GM19035 (cell line): Measurements from ENCODE around the gene ZC3H12C.

Source experiments
- ATAC-seq: cut with Tn5 transposase; IDR thresholded peaks from one replicate; pipeline ENCODE4 v1.9.1; 2021; ENCODE audit not compliant: unreplicated experiment

The ZC3H12C gene

DNA sequence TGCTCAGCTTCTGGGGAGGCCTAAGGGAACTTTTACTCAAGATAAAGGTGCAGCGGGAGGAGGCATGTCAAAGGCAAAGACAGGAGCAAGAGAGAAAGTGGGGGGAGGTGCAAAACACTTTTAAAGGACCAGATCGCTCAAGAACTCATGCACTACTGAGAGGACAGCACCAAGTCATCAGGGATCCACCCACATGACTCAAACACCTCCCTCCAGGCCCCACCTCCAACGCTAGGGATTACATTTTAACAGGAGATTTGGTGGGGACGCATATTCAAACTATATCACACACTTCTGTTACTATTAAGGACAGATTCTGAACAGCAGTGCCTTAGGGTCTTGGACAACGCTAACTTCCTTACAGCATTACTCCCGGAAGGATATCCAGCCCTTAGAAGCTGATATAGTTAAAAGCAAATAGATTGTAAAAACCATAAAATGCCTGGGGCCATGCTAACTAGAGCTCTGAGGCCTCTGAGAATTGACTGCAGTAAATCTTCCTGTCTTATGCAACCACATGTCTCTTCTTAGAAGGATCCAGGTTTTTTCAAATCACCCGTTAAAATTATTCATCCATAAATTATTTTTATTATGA is 16.7 kb upstream of the ZC3H12C start:
- ATAC-seq, result no peak

DNA sequence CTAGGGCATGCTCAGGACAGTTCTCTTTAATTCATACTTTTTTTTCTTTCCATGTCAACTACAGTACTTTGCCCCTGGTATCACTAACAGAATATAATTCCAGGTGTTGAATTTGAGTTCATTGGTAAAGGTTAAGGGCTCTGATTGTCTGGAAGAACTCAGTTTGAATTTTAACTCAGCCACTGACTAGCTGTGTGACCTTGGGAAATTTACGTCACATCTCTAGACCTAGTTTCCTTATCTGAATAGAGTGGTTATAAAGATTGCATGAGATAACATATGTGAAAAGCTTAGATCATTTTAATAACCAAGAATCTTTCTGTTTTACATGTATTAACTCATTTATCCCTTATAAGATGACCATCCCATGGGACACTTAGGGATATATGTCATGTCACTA is 15.8 kb upstream of the ZC3H12C start:
- ATAC-seq, result peak; percentile 41

DNA sequence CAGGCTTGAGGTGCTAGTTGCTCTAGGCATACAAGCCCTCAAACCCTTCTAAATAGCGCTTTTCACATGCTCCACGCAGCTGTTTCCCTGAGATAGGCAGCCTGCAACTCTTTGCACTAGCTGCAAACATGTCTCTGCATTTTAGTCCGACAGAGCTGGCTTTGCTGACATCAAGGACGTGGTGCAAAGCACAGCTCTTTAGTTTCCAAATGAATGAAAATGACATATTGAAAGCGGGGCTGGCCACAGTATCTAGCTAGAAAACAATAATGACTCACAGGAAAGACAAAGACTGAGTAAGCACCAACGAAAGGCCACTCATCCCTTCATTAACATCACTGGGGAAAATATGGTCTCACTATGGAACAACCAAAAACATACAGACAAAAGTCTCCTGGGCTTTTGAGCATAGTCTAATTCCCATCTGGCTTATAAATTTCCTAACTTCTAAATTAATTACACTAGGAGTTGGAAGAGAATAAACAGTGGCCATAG is 15.3 kb upstream of the ZC3H12C start:
- ATAC-seq, result peak; percentile 95

DNA sequence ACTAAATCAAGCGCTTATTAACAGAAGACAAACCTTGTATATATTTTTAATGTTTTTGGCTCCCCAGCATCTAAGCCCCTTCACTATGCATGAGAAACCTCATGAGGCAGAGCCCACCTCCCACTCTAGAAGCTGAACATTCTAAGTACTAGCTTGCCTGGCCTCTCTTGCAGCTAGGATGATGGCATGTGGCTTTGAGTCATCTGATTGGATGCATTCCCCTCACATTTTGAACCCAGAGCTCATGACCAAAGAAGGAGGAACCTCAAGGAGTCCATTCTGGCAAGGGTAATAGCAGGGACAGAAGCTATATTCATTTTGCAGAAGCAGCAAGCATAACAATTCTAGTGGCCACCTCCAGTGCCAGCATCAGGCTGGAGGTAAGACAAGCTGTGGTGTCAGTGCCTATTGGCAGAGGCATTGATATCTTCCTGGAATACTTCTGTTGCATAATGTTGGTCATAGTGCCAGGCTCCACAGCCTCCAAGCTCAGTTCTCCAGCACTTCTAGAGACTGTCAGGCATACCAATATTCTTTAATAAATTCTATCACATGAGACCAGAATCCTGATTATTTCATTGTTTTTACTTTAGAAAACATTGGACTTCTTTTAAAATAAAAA is 14.2 kb upstream of the ZC3H12C start:
- ATAC-seq, result no peak

DNA sequence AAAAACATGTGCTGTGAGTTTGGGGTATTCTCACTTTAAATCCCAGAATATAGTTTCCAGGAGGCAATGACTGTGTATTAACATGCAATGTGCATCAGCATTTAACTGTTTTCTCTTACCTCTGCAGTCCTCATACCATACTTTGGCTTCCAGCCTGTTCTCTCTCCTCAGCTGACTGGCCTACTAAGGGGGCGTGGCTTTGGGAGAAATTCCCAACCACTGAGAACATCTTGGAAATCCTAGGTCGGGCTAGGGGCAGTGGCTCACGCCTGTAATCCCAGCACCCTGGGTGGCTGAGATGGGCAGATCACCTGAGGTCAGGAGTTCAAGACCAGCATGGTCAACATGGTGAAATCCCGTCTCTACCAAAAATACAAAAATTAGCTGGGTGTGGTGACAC is 13.5 kb upstream of the ZC3H12C start:
- no peak for ATAC-seq

DNA sequence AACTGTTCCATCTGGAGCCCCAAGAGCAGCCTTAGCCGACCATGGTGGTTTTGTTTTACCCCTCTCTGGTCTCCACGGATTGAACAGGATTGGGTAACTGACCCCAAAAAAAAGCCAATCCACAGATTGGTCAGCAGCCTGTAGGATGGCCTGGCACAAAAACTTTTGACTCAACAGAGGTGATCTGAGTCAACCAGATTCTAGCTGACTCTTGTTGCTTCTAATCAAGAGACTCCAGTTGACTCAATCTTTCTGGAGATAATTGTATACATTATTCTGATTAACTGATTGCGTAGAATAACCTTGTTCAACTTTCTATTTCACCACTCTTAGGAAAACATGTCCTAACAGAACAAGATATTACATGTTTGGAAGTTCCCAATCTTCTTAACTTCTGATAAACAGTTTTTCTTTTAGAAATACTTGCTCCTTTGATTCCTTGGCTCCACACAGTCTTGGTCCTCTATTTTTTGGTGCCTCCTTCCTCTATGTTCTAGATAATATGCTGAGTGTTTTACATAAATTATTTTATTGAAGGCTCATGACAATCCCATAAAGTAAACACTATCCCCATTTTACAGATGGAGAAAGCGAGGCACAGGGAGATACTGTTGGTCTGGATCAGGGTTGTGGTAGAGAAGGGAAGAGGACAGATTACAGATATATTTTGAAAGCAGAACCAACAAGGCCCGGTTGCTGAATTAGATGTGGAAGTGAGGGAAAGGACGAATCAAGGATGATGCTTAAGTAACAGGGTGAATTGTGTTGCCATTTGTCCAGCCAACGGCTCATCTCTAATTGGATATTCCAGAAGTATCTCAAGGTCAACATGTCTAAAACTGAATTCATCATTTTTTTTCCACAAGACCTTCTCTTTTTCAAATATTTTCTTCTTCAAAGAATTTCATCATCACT is 11.5 kb upstream of the ZC3H12C start:
- ATAC-seq, result no peak

DNA sequence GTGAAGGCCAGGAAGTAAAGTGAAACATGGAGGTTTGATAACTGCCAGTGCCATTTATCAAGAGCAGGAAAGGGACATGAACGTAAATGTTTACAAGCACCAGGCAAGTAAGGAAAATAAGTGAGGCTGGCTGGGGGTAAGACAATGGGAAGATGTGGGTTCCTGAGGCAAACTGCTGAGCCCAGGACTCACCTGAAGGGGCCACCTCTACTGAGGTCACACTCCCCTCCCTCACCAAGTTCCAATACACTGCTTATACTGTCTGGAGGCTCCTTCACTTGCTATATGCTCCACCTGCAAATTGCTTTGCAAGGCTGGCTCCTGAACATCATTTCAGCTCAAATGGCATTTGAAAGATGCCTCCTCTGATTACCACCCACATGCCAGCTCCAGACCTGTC is 10.3 kb upstream of the ZC3H12C start:
- no peak for ATAC-seq

DNA sequence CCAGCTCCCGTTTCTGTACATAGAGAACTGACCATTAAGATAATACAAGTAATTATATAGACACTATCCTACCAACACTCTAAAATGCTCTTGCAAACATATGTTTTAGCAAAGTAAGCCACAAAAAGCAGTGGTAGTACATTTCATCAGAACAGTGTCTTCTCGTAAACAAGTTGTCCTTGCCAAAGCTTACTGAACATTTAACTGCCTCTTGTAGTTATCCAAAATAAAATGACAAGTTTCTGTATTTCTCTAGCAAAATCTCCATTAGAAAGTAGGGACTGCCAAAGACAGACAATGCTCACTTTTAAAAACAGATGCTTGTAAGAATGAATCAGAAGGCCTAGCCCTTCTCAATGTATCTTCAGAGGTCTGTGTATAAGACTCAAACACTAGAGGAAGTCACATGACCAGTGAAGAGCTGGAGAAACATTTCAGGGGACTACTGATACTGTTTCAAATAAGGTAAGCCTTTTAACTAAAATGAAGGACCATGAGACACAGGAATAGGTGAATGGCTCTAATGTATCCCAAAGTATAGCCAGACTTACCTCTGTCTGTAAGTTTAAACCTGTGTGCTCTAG is 7.8 kb upstream of the ZC3H12C start:
- no peak for ATAC-seq

DNA sequence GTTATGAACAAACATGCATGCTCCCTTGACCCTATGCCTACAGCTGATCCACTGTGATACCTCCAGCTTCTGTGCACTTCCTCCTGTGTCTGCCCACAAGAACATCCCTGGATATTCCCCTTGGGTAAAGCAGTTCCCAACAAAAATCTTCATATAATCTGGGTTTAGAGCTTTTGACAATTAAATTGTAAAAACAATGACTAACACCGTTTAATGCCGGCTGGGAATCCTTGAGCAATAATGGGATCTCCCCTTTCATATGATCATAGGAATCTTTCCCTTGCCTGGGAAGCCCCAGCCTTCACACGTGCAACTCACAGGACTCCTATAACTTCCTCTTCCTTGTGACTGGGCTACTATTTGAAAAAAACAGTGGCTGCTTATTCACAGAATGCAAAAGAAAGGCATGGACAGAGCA is 6.3 kb upstream of the ZC3H12C start:
- ATAC-seq, result no peak

DNA sequence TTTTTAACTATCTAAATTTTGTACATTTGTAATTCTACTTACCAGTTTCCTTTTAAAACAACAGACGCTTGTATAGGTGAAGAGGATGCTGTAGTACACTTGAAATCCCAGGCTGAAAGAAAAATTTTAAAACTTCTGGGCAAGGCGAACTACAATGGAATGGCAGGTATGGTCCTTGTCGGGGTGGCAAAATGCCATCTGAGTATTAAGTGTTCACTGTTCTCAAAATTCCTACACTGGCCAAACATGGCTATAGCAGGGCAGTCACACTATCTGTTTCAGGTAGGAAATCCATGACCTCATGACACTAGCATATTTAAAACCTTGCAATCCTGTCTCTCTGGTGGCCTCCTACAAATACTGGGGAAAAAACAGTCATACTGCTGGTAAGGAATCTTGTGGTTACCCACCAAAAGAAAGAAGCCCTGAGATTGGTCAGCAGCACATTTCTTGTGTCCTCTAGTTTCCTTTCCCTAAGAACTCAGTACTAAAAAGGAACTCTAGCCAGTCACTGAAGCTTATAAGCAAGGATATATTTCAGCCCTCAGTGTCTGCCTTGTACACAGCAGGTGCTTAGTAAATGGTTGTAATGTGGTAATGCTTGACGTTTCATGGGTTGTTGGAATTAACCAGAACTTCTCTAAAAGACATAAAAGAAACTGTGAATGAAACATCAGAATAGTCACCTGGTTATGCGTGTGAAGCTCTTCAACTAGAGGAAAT is 5.2 kb upstream of the ZC3H12C start:
- no peak for ATAC-seq

DNA sequence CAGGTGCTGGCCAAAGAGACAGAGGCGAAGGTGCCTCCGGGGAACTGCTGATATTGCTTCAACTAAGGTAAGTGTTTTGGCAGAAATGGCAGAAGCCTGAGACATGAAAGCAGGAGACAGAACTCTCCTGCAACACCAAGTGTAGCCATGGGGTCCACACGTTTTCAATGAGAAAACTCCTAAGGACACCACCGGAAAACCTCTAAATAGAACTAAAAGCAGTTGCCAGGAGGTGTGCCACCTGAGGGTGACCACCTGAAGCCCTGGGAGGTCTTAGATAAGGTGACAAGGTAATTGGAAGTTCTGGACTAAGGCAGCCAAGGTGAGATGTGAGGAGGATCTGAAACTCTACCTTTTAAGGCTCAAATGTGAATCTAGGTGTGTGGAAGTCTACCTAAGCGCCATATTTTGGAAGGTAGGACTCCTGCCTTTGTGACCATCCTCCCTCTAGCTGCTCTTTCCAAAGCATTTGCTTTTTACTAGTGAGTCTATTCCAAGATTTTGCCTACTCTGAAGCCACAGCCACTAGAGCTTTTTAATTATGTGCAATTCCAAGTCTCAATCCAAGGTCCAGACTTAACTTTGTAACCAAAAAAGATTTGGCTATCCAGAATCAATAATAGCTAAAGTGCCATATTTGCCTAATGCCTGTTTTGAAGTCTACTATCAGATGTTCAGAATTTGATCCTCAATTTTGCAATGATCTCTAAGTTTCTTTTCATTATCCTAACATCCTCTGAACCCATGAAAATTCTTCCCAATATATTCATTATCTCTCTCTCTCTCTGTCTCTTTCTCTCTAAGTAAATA is 4.5 kb upstream of the ZC3H12C start:
- ATAC-seq, result no peak

DNA sequence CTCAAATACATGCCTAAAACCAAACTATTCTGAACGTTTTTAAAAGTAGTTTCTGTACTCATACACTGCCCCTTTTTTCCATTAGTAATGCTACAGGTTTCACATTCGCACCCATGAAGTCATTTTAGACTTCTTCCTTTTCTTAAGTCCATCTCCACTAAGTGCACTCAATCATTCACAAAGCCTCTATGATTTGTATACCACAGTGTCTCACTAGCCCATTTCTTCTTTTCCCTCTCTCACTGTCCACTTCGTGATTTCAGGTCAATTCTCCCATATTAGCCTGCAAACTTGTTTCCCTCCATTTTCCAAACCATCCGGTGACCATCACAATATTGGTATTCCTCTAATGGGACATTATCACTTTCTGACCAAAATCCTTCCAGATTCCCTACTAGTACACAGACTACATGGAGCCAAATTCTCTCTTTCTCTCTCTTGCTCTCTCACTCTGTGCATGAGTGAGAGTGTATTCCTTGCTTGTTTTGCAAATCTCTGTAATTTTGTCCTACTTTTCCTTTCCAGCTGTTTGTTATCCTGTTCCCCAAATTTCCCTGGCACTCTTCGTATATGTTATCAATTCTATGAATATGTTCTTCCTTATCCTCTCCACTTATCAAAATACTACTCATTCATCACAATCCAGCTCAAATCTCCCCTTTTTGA is 3.4 kb upstream of the ZC3H12C start:
- ATAC-seq, result peak; percentile 27

DNA sequence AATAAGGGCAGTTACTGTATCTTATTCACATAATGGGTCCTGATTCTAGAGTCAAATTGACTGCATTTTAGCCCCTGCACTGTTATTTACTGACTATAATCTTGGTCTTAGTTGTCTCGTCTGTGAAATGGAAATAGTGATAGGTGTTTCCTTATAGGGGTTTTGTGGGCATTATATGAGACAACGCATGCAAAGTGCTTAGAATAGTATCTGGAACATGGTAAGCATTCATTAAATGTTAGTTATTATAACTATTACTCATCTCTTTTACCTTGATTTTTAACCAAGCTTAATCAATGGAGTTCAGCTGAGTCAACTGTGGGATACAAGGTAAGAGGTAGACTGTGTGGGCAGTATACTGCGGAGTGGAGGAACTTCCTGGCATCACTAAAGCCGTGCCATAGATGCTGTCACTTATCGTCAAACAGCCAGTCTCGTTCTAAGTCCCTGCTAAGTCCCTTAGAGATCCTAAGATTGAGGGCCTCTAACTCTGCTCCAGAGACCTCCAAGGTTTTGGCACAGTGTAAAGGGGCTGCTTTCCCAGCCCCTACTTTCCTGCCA is 2.6 kb upstream of the ZC3H12C start:
- no peak for ATAC-seq

DNA sequence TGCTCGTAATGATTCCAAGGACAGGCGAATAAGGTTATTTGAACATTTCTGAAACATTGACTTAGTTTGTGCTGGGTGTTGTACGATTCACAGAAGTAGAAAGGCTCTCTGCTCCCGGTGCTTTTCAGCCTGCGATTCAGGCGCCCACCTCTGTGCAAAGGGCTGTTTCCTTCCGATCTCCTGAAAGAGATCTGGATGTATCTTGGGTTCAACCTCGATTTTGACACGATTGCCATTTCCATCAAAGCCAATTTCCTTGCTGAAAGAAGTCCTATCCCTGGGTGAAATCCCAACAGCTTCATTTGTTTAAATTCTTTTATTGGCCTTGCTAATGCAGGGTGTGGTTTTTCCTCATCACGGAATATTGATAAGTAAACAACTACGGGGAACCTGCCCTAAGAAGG is 1.1 kb upstream of the ZC3H12C start:
- no peak for ATAC-seq

DNA sequence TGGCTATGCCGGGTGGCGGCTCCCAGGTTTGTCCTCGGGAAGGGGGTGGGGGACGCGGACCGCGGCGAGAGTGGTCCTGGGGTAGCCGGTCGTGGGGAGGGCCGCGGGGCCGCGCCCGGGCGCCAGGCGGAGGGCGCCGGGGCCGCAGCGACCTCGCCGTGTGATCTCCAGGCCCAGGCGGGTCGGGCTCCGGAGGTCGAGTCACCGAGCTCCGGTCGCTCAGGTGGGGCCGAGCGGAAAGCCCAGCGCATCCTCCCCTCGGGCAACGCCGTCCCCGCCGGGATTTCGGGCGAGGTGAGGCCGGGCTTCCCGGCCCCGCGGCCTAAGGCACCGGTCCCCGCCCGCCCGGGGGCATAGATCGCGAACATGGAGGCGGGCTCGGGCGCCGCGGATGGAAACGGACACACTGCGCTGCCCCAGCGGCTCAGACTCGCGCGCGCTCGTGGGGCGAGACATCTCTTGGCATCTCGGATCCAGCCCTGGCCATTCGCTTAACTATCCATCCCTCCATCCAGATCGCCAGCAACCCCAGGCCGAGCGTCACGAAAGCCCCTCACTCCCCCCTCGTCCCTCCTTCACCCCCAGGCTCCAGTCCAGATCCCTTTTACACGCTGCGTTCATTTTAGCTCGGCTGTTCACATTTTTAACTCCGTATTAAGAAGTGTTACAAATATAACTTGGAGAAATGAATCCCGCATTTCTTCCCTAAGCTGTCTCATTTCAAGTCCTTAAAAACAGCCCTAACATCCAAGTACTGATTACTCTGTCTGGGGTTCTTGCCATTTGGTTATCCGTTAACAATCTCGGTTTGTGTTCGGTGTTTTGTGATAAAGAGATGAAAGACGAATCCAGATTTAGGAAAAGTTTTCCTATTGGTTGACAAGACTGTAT is 460 bp downstream of the ZC3H12C start:
- ATAC-seq, result peak; percentile 25

DNA sequence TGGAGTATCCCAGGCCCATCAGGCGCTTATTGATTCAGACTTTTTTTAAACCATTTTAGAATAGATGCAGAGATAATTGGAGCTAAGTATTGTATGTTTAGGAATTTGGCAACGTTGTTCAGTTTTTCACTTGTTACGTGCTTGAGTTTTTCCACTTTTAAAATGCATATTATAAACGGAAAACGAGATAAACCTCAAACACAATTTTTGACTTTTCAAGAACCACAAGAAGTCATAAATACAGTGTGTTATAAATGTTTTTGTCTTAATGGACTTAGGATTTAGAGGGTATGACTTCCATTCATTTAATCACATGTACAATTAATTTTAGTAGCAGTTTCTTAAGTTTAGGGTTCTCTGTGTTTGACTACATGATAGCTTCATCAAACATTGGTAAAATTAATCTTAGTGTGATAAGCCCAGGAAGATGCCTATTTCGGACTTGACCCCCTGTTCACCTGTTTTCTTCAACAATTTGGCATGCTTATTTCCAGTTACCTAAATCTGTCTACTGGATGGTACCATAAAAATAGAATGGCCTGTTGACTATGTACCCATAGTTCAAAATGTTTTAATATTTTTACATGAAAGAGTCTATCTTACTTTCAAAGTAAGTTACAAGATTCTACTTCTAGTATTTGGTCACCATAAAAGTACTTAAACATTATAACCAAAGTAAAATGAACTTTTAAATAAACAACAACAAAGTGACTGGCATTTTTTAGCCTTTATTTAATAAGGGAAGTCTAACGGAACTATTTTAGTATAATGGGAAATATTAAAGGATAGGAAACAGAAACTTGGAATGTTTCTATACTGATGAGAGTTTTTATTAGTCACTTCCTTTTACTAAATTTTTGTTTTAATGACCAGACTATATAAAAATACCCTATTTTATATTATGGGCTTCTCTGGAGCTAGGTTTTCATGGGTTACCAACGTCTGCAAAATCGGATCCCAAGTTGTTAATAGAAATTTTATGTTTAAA is 1.4 kb downstream of the ZC3H12C start:
- no peak for ATAC-seq

DNA sequence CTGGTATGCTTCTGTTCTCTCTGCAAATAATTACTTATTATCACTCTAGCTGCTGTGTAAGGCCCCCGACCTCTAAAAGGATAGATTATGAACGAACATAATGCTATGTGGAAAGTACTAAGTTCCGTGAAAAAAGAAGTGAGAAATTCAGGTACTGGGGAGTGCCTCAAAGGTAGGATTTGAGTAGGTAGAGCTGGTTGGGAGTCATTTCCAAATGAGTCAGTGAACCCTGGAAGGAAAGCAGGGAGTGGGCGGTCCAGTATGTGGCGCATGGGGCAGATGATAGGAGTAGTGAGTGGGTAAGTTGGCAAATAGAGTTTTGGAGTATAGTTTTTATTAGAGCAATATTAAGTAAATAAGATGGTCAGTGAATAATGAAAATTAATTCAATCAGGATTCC is 2.4 kb downstream of the ZC3H12C start:
- no peak for ATAC-seq
